ENCODE data around the gene VSIG4.

VSIG4 gene

GRCh38 chrX:66002824-66003680 is 36.8 kb downstream of the VSIG4 start:
- Mint-ChIP-seq H3K27ac (no peak overlapping the region), H3K27me3 (ENCODE audit: low read depth) (no peaks in the 10 kb centered on the region), H3K4me1 (no peaks in the 10 kb centered on the region), H3K36me3 (ENCODE audit: low read depth) (no peaks in the 10 kb centered on the region), H3K9me3 (peaks cover 6% of the 10 kb centered on the region), H3K4me3 (no peak overlapping the region)
- TF ChIP-seq CTCF (IDR thresholded peaks at IDR 0.05; ENCODE audit: unreplicated experiment in 3 of 3) = no peak

DNA sequence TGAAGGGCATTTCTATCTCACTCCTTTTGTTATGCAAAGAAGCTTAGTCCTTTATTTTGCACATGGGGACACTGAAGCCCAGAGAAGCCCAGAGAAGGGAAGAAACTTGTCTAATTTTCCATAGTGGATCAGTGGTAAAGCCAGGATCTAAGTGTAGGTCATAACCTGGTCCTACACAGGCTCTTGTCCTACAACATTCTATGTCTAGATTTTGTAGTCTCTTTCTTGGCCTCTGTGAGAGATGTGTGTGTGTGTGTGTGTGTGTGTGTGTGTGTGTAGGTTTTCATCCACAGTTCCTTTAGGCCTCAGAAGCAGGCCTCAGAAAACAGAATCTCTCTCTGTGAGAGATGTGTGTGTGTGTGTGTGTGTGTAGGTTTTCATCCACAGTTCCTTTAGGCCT is 38.3 kb downstream of the VSIG4 start:
- Mint-ChIP-seq H3K4me3 (no peak overlapping the region), H3K36me3 (ENCODE audit: low read depth) (no peaks in the 10 kb centered on the region), H3K27ac (no peak overlapping the region), H3K9me3 (peaks cover 6% of the 10 kb centered on the region), H3K4me1 (no peaks in the 10 kb centered on the region), H3K27me3 (ENCODE audit: low read depth) (no peaks in the 10 kb centered on the region)
- no peak for TF ChIP-seq CTCF (IDR thresholded peaks at IDR 0.05; ENCODE audit: unreplicated experiment in 3 of 3)

DNA sequence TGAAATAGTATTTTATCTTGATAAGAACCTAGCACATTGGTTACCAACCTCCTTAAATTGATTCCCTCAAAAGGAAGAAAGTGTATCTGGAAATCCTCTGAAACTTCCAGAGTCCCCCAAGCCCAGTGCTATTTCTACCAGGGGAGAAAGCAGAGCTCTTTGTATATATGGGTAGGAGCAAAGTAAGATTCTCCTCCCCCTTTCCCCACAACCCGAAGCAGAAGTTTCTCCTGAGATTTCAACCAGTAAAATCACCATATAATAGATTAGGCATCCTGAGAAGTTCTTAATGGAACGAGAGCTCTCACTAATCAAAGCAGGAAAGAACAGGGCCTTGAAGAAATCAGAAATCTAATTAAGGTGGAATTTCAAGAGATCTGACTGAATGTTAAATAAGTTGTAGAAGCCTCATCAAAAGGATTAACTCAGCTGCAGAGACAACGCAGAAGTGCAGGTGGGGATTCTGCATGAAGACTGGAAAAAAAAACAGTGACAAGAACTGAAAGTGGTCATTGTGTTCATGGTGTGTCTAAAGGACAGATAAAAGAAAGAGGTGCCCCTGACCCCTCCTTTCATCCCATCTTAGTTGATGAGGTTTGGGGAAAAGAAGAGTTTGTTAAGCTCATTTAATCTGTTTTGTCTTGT is 39.1 kb downstream of the VSIG4 start:
- Mint-ChIP-seq H3K4me1 (no peaks in the 10 kb centered on the region), H3K27me3 (ENCODE audit: low read depth) (no peaks in the 10 kb centered on the region), H3K36me3 (ENCODE audit: low read depth) (no peaks in the 10 kb centered on the region), H3K4me3 (no peak overlapping the region), H3K27ac (no peak overlapping the region), H3K9me3 (peaks cover 6% of the 10 kb centered on the region)
- no peak for TF ChIP-seq CTCF (IDR thresholded peaks at IDR 0.05; ENCODE audit: unreplicated experiment in 3 of 3)

GRCh38 chrX:66000178-66000577 is 39.7 kb downstream of the VSIG4 start:
- Mint-ChIP-seq H3K27ac (no peak overlapping the region), H3K4me1 (no peaks in the 10 kb centered on the region), H3K36me3 (ENCODE audit: low read depth) (no peaks in the 10 kb centered on the region), H3K4me3 (no peak overlapping the region), H3K27me3 (ENCODE audit: low read depth) (no peaks in the 10 kb centered on the region), H3K9me3 (peaks cover 3% of the 10 kb centered on the region)
- TF ChIP-seq CTCF (IDR thresholded peaks at IDR 0.05; ENCODE audit: unreplicated experiment in 3 of 3) = no peak

- Mint-ChIP-seq H3K36me3 (ENCODE audit: low read depth) (no peaks in the 10 kb centered on the region), H3K27ac (no peak overlapping the region), H3K4me3 (no peak overlapping the region), H3K4me1 (no peaks in the 10 kb centered on the region), H3K27me3 (ENCODE audit: low read depth) (no peaks in the 10 kb centered on the region), H3K9me3 (peaks cover 2% of the 10 kb centered on the region)
- TF ChIP-seq CTCF (IDR thresholded peaks at IDR 0.05; ENCODE audit: unreplicated experiment in 3 of 3) = no peak
These were observed 40.2 kb downstream of the VSIG4 start for GRCh38 chrX:65999563-66000148.

Data from nephron (organoid).